NCI-H1694 (cell line): ENCODE measurements around the gene ABCD4.
"Not testable (repeated sequence)": the region's sequence is repeated elsewhere in the genome, so short reads cannot be mapped to it uniquely, and the experiment has no call there.

Experiments used
- DNase-seq: peaks from one replicate; lab custom pipeline; 2025; lab: John Stamatoyannopoulos, UW

Gene ABCD4

GRCh38 chr14:74302634-74303569, at the start of gene ABCD4:
TSS of gene ABCD4 (minus strand) at chr14:74302934. CDS start at chr14:74302912, 22 bp downstream.
- peak; percentile 94 for DNase-seq

GRCh38 chr14:74350928-74351323, 48.2 kb upstream of the ABCD4 start:
- DNase-seq, result no peak

- no peak for DNase-seq
Measured at GRCh38 chr14:74350211-74350927, 47.6 kb upstream of the ABCD4 start.

- no peak for DNase-seq
Measured at GRCh38 chr14:74349757-74350156, 47.0 kb upstream of the ABCD4 start.

GRCh38 chr14:74348735-74349463, 46.2 kb upstream of the ABCD4 start:
- no peak for DNase-seq

GRCh38 chr14:74348241-74348734, 45.6 kb upstream of the ABCD4 start, which contains the start of gene VRTN:
TSS of gene VRTN (plus strand) at chr14:74348471. CDS start at chr14:74356784, 8,313 bp downstream.
- DNase-seq, result no peak

- no peak for DNase-seq
Measured at GRCh38 chr14:74347795-74348100, 45.0 kb upstream of the ABCD4 start.

- no peak for DNase-seq
Measured at GRCh38 chr14:74347097-74347794, 44.5 kb upstream of the ABCD4 start.

GRCh38 chr14:74346341-74346740, 43.6 kb upstream of the ABCD4 start:
- DNase-seq, result no peak

- DNase-seq, result no peak
Measured at GRCh38 chr14:74333909-74334308, 31.2 kb upstream of the ABCD4 start.

- not testable (repeated sequence) for DNase-seq
Measured at GRCh38 chr14:74329950-74330552, 27.3 kb upstream of the ABCD4 start.

GRCh38 chr14:74326369-74327152, 23.8 kb upstream of the ABCD4 start:
- DNase-seq, result peak; percentile 21

GRCh38 chr14:74325446-74325845, 22.7 kb upstream of the ABCD4 start:
- DNase-seq, result no peak

- peak; percentile 73 for DNase-seq
Measured at GRCh38 chr14:74324931-74325361, 22.2 kb upstream of the ABCD4 start.

- DNase-seq, result no peak
Measured at GRCh38 chr14:74314576-74314975, 11.8 kb upstream of the ABCD4 start.

GRCh38 chr14:74313601-74314000, 10.9 kb upstream of the ABCD4 start:
- DNase-seq, result no peak

GRCh38 chr14:74312161-74312560, 9.4 kb upstream of the ABCD4 start:
- no peak for DNase-seq

- no peak for DNase-seq
Measured at GRCh38 chr14:74309125-74310022, 6.6 kb upstream of the ABCD4 start.

- DNase-seq, result no peak
Measured at GRCh38 chr14:74308695-74309094, 6.0 kb upstream of the ABCD4 start.
